ENCODE measurements around the gene ASF1A.
A peak's percentile ranks its signal among the peaks of the same experiment; 100 is the strongest.

Gene ASF1A

GRCh38 chr6:118923035-118923434 lies 29.1 kb downstream of the ASF1A start:
- Histone ChIP-seq H3K4me1 (no peaks in the 10 kb centered on the region), H3K4me2 (ENCODE audit: low read length) (no peak overlapping the region), H3K27ac (no peak overlapping the region), H3K27me3 (ENCODE audit: control insufficient read depth, insufficient read depth, low read length) (no peaks in the 10 kb centered on the region), H3K79me2 (no peaks in the 10 kb centered on the region), H2AFZ (no peak overlapping the region), H3K4me3 (ENCODE audit: low read depth, low read length) (no peak overlapping the region), H3K9me3 (ENCODE audit: control insufficient read depth, low read length) (no peaks in the 10 kb centered on the region), H3K9ac (no peak overlapping the region), H3K36me3 (ENCODE audit: control insufficient read depth, insufficient read depth, low read length) (no peaks in the 10 kb centered on the region)
- no peak for TF ChIP-seq CTCF (IDR thresholded peaks at IDR 0.05)

- Histone ChIP-seq H3K9me3 (ENCODE audit: control insufficient read depth, low read length) (no peaks in the 10 kb centered on the region), H3K36me3 (ENCODE audit: control insufficient read depth, insufficient read depth, low read length) (no peaks in the 10 kb centered on the region), H3K79me2 (peaks cover under 1% of the 10 kb centered on the region), H3K4me2 (ENCODE audit: low read length) (no peak overlapping the region), H2AFZ (no peak overlapping the region), H3K9ac (no peak overlapping the region), H3K4me1 (peaks cover 6% of the 10 kb centered on the region), H3K27me3 (ENCODE audit: control insufficient read depth, insufficient read depth, low read length) (no peaks in the 10 kb centered on the region), H3K4me3 (ENCODE audit: low read depth, low read length) (no peak overlapping the region), H3K27ac (no peak overlapping the region)
- no peak for TF ChIP-seq CTCF (IDR thresholded peaks at IDR 0.05)
Observed at GRCh38 chr6:118930680-118931079, 36.7 kb downstream of the ASF1A start.

GRCh38 chr6:118931436-118931835 lies 37.5 kb downstream of the ASF1A start:
- H3K36me3 ChIP-seq (ENCODE audit: control insufficient read depth, insufficient read depth, low read length), result no peaks in the 10 kb centered on the region
- no peak overlapping the region for H3K9ac ChIP-seq
- H3K79me2 ChIP-seq, result peaks cover 3% of the 10 kb centered on the region
- no peak overlapping the region for H3K27ac ChIP-seq
- H3K27me3 ChIP-seq (ENCODE audit: control insufficient read depth, insufficient read depth, low read length), result no peaks in the 10 kb centered on the region
- H3K4me2 ChIP-seq (ENCODE audit: low read length), result no peak overlapping the region
- no peak for TF ChIP-seq CTCF (IDR thresholded peaks at IDR 0.05)
- no peak overlapping the region for H2AFZ ChIP-seq
- H3K9me3 ChIP-seq (ENCODE audit: control insufficient read depth, low read length), result no peaks in the 10 kb centered on the region
- H3K4me3 ChIP-seq (ENCODE audit: low read depth, low read length), result no peak overlapping the region
- peaks cover 7% of the 10 kb centered on the region for H3K4me1 ChIP-seq

GRCh38 chr6:118932421-118932820 lies 38.5 kb downstream of the ASF1A start:
- Histone ChIP-seq H3K27me3 (ENCODE audit: control insufficient read depth, insufficient read depth, low read length) (no peaks in the 10 kb centered on the region), H3K9me3 (ENCODE audit: control insufficient read depth, low read length) (no peaks in the 10 kb centered on the region), H3K9ac (no peak overlapping the region), H3K79me2 (peaks cover 3% of the 10 kb centered on the region), H3K4me3 (ENCODE audit: low read depth, low read length) (no peak overlapping the region), H2AFZ (no peak overlapping the region), H3K4me1 (peaks cover 7% of the 10 kb centered on the region), H3K27ac (no peak overlapping the region), H3K4me2 (ENCODE audit: low read length) (no peak overlapping the region), H3K36me3 (ENCODE audit: control insufficient read depth, insufficient read depth, low read length) (no peaks in the 10 kb centered on the region)
- no peak for TF ChIP-seq CTCF (IDR thresholded peaks at IDR 0.05)

- H3K4me3 ChIP-seq (ENCODE audit: low read depth, low read length), result peak overlapping the region; percentile 95
- H3K9ac ChIP-seq, result no peak overlapping the region
- peaks cover 7% of the 10 kb centered on the region for H3K4me1 ChIP-seq
- no peak overlapping the region for H3K27ac ChIP-seq
- no peak for TF ChIP-seq CTCF (IDR thresholded peaks at IDR 0.05)
- H3K9me3 ChIP-seq (ENCODE audit: control insufficient read depth, low read length), result no peaks in the 10 kb centered on the region
- peak overlapping the region; percentile 82 for H2AFZ ChIP-seq
- H3K4me2 ChIP-seq (ENCODE audit: low read length), result peak overlapping the region; percentile 94
- no peaks in the 10 kb centered on the region for H3K36me3 ChIP-seq (ENCODE audit: control insufficient read depth, insufficient read depth, low read length)
- H3K27me3 ChIP-seq (ENCODE audit: control insufficient read depth, insufficient read depth, low read length), result no peaks in the 10 kb centered on the region
- peaks cover 3% of the 10 kb centered on the region for H3K79me2 ChIP-seq
Observed at GRCh38 chr6:118933855-118934460, 40.0 kb downstream of the ASF1A start.

Measured in parathyroid adenoma (tissue), 2 donors.